Amygdala (tissue), 56 donors: Measurements from ENCODE around the gene TTC9.
"Not testable (repeated sequence)": the region's sequence is repeated elsewhere in the genome, so short reads cannot be mapped to it uniquely, and the experiment has no call there.

Experiments
- DNase-seq, 56 donors: peaks; one replicate each; lab custom pipeline; 2025; lab: John Stamatoyannopoulos, UW

The TTC9 gene

DNA sequence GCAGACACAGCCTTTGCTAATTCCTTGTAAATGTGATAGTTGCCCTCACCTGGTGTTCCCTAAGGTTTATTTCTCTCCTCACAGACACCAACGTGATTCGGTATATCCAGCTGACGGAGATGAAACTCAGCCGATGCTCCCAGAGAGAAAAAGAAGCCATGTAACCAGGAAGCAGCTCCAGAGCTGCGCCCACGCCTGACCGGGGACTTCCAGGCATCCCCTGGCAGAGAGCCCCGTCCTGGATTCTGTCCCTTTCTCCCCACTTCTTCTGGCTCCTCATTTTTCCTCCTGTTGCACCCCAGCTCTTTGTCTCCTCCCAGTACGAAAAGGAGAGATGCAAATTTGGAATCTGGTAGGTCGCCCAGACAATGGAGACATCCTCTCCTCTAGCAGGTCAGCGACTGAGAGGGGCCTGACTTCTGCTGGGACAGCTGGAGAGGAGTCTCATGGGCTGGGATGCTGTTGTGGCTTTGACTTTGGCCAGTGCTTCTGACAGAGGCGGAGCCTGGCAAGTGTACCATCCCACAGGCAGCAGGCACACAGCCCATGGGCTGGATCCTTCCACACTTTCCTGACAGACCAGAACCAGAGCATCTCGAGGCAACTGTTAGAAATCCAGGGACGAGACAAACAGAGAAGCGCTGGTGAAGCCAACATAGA lies 29.4 kb downstream of the TTC9 start:
- DNase-seq: no peak

DNA sequence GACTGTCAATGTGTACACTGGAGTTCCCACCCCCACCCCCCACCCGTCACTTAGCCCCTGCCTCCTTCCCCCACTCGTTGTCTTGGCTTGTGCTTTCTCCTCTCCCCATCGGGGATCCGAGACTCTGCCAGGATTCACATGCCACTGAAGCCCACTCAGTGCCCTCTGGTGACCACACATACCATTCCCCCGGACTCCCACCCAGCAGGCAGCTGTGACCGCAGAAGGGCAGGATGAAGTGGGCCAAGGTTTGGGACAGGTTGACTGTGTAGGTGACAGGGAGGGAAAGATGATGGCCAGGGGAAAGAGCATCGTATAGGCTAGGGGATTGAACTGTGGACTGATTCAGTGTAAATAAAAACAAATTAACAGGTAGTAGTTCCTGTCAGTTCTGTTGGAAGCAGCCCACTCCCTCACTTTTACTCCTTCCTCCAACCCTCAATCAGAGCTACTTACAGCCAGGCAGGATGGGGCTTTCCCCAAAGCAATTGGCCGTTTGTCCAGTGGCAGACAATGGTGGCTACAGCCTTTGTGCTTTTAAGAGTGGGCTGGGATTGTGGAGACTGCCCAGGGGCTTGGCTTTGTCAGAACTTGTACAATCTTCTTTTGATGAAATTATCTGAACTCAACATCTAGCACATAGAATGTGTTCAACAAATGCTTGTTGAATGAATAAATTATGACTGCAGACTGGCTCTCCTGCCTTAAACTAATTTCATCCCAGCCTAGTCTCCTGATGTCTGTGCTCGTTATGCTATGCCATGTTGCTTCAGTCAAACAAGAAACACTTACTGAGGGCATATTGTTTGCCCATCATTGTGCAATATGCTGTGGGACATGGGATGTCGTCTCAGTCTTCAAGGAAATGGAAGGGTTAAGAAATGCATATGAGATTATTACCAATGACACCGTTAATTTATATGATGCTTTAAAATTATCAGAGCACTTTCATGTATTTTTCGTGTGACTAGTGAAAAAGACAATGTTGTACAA lies 30.2 kb downstream of the TTC9 start:
- no peak for DNase-seq

DNA sequence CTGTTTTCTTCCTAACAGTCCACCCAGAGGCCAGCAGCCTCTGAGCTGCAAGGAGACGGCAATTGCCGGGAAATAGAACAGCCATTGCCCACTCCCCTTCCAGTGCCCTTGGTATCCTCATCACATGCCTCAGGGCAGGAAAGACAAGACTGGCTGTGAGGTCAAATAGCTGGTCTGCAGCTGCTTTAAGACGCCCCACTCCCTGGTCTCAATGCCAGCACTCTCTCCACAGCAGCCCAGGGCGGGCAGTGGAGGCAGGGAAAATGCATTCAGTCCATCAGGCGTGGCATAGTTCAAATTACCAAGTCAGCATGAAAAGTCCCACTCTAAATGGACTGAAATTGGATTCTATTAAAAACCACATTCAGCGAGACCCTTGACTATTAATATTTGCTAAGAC lies 35.6 kb downstream of the TTC9 start:
- DNase-seq: no peak

DNA sequence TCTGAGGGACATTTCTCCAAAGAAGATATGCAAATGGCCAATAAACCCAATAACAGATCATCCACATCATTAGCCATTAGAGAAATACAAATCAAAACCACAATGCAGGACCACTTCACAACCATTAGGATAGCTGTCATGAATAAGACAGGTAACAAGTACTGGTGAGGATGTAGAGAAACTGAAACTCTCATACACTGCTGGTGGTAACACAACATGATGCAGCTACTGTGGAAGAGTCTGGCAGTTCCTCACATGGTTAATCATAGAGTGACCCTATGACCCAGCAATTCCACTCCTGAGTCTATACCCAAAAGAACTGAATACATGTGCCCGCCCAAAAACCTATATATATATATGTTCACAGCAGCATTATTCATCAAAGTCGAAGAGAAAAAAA lies 39.0 kb downstream of the TTC9 start:
- no peak for DNase-seq

DNA sequence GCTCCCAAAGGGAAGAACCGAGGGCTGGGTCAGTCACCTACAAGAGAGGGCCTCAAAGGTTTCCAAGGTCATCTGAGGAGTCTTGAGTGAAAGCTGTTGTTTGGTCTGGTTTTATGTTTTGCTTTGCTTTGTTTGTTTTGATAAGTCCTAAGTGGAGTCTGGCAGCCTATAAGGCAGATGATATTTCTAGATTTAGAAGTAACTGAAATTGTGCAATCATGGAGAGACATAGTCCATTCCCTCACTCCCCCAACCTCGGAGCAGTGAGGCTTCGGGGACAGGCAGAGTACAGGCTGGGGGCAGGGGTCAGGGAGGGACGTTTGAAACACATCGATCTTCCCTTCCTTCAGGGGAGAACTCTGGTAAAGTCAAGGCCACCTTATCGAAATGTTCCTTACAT lies 42.3 kb downstream of the TTC9 start:
- no peak for DNase-seq

DNA sequence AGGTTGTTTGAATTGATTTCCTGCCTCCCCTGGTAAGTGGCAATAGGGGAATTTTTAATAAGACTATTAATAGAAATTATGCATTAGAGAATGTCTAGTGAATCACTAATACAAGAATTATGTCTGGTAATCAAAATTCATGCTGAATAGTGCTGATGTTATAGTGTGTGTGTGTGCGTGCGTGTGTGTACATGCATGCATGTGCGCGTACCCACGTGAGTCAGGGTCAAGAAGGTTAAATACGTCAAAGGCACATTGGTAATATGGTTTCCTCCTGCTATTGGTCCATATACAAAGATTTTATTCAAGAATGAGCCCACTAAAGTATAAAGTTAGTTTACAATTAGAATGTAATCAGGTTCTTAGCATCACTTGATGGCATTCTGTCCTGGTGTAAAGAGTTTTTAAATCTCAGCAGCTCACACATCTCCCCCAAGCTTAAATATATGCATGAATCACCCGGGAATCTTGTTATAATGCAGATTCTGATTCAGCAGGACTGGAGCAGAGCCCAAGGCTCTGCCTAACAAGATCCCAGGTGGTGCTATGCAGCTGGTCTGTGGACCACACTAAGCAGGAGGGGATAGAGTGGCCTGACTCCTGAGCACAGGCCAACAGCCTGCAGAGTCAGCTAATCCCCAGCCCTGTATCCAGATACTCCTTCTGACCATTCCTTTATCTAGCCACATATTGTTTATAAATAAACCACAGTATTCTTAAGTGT lies 43.9 kb downstream of the TTC9 start:
- no peak for DNase-seq

DNA sequence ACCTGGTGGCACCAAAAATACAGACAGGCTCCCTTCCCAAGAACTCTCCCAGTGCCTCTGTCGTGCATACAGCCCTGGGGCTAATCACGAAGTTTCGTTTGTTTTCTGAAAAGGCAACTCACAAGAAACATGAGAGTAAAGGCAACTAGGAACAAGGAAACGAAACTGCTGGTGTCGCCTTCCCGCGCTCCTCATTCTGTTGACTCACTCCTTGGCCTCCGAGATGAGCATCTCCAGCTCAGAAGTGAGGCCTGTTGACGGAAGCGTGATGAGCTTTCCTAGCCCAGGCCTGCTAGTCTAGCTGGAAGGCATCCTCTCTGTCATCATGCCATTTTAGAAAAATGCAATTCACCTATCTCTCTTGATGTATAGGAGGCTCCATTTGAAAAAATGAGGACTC lies 50.5 kb downstream of the TTC9 start:
- peak in 19 of 56 donors; percentile 1 to 45 (median 8) for DNase-seq

DNA sequence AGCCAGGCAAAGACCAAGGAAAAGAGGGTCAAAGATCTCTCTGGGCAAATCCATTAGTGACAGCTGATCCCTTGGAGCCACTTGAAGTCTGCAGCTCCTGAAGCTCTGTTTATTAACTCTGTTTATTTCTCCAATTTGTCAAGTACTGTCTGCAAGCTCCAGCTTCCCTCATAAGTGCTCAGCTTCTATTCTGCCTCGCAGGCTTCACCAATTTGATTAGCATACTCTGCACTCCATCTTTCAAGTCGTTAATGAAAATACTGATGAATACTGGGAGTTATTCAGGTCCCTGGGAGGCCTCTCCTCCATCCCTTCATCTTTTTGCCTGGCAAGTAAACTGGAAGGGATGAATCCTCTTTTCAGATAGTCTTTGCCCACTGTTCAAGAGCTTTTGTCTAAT lies 54.3 kb downstream of the TTC9 start:
- no peak for DNase-seq

DNA sequence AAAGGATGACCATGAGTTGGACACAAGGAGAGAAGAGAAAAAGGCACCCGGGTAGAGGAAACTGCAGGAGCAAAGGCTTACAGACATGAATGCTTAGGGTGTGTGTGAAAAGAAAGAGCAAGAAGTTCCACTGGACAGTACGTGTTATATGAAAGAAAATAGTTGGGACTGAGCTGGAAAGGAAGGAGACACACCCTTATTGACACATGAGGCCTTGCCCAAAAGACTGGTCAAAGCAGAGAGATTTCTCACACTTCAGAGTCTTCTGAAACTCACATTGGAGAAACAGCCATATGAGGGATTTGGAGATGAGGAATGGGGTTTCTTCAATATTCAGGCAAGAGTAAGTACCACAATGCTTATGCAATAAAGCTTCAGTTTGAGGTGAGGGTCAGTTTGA lies 56.0 kb downstream of the TTC9 start:
- no peak for DNase-seq

DNA sequence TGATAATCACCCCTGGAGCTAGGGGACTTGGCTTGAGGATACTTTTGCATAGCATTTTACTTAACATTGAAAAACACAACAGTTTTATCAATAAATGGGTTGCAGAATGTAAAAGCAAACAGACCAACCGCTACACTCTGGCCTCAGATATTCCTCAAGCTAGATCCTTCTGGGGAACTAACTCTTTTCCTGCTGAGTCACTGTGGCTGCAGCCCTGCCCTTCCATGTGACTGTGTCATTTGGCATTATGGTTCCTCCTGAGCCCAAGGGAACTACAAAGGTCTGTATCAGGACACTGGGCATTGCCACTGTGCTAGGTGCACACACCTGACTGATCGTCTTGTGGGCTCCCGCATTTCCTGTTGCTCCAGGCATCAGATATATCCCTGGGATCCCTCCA lies 56.6 kb downstream of the TTC9 start:
- DNase-seq: no peak

DNA sequence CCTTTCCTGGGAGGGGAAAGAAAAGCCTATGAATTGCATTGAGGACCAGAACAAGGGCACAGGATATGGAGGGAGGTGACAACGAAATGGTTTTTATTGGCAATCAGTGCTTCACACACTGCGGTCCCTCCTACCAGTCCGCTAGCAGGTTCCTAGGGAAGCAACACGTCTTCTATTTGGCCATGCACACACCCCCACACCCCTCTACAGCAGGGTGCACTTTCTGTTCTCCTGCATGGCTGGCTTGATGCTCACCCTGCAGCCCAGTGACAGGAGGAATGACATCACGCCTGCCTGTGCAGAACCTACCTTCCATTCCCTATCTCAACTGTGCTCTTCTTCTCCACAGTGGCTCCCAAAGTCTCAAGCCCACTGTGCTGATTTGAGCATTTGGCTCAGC lies 57.9 kb downstream of the TTC9 start:
- no peak for DNase-seq

DNA sequence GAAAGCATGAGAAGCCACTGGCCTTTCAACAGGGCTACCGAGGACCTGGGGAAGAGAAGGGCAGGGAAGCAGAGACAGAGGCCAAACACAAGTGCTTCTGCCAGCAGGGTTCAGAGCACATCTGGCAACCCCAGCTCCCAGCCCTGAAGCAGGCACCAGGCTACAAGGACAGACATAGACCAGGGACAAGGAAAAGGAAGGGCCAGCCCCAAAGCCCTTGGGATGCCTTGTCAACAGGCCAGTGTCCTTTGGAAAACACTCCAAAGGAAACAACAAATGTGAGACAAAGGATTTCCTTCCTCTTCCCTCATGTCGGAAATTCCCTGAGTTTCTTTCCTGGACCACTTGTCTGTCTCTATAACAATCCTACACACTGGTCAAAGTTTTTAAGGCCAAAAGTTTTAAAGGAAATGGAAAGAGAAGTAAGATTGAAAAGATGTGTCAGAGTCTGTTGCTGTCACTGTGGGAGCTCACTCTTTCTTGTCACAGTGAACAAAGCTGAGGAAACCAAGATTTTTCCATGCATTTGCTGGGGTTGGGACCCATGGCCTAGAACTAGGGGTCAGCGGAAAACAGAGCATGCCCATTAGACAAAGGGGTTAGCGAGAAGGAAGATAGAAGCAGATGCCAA lies 59.4 kb downstream of the TTC9 start:
- DNase-seq: no peak

DNA sequence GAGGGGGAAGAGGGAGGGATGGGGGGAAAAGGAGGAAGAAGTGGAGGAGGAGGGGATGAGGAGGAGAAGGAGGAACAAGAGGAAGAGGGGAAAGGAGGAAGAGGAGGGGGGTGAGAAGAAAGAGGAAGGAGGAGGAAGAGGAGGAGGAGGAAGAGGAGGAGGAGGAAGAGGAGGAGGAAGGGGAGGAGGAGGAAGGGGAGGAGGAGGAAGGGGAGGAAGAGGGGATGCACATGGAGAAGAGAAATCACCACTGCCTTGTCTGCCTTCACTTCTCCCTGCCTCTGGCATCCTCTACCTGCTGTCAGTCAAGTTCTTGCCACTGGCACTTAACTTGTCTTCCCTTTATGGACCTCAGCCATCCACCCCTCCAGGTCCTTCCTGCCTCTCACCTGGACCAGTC lies 59.9 kb downstream of the TTC9 start:
- DNase-seq: no peak

DNA sequence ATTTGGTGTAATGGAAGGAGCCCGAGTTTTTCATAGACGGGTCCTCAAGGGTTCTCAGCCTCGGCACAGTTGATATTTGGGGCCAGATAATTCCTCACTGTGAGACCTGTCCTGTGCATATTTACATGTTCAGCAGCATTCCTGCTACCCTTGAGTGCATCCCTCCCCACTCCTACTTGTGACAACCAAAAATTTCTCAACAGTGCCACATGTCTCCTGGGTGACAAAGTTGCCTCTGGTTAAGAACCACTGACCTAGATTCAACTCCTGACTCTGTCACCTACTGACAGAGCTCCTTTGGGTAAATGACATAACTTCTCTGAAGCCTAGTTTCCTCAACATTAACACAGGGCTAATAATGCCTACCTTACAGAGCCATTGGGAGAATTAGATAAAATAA lies 60.4 kb downstream of the TTC9 start:
- no peak for DNase-seq

DNA sequence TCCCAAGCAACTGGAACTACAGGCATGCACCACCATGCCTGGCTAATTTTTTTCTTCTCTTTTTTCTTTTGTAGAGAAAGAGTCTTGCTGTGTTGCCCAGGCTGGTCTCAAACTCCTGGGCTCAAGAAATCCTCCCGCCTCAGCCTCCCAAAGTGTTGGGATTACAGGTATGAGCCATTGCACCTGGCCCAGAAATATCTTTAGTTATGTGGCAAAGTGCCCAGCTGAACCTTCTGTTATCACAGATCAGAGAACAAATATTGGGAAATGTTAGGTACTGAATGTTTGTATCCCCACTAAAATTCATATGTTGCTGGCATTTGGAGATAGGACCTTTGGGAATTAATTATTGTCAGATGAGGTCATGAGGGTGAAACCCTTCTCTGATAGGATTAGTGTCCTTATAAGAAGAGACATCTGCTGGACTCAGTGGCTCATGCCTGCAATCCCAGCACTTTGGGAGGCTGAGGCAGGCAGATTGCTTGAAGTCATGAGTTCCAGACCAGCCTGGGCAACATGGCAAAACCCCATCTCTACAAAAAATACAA lies 62.0 kb downstream of the TTC9 start:
- not testable (repeated sequence) for DNase-seq

DNA sequence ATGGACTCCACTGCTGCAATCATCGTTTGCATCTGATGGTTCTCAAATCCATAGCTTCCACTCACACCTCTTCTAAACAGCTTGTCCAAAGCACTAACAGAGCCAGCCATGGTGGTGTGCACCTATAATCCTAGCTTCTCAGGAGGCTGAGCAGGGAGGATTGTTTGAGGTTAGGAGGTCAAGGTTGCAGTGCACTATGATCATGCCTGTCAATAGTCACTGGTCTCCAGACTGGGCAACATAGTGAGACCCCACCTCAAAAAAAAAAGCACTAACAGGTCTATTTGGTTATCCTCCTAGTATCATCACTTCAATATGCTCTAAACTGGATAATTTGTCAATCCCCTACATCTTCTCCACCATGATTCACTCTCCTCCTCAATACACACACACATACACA lies 63.2 kb downstream of the TTC9 start:
- DNase-seq: no peak

DNA sequence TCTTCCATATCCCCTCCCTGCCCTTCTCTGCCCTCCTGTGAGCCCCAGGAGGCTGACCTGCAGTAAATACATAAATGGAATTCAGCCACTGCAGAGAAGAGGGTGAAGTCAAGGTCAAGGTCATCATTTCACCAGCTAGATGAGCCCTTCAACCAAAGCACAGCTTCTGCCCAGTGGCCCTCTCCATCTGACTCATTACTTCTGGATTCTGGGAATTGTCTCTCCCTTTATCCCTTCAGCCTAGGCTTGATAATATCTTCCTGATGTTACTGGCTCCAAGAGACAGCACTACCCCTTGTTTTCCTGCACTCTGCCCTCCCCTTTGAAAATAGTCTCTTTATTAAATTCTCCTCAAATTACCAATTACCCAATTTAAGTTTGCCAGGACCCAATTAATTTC lies 64.5 kb downstream of the TTC9 start:
- DNase-seq: no peak

DNA sequence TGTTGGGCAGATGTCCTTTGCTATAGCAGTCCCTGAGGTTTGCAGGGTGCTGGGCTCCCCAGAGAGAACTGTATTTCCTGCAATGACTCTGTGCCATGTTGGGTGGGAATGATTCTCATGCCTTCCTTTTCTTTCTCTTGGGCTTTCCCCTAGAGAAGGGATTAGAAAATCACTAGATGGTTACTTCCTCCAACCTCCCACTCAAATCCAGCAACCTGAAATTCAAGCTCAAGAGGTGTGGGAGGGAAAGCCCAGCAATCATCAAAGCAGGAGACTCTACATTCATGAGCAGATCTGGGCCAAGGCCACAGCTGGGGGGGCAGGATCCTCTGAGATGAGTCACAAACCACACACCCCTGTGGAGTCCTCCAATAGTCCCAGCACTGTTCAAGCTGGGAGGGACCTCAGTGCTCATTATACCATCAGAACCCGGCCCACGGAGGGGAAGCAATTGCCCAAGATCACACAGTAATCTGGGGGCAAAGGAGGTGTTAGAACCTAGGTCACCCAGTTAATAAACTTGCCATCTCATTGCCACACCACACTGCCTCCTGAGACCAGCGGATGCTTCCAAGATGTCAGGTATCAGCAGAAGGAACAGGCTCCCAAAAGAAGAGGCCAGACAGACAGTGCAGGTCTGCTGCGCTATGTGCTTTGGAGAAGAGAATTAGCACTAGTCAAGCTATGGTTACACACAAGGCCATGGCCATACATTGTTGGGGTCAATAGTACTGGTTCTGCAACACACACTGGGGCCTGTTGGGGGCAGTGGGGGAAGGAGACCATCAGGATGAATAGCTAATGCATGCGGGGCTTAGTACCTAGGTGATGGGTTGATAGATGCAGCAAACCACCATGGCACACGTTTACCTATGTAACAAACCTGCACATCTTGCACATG lies 65.7 kb downstream of the TTC9 start:
- peak in 1 of 56 donors; percentile 3 for DNase-seq
